Fibroblast of villous mesenchyme (primary cell): Measurements from ENCODE around the gene PROKR1. TPM values are rescaled to one million over a fixed set of nuclear protein-coding genes. Genes with fewer than 3 reads are reported as not detected.

Experiments
- DNase-seq: peaks from one replicate; pipeline ENCODE4 v3.0.0-alpha.2; 2010; ENCODE audit warnings: low read depth
- H3K4me3 ChIP-seq: 2 replicates; pipeline ENCODE4 v1.5.1; 2011; ENCODE audit warnings: low read depth, mild to moderate bottlenecking, low read length
- CTCF ChIP-seq: IDR thresholded peaks from 2 replicates; pipeline ENCODE4 v1.5.1; 2012; ENCODE audit warnings: low read depth, mild to moderate bottlenecking, low read length; ENCODE audit not compliant: insufficient read depth
- total RNA-seq: library from RNA; depleted of rRNA; stranded (reverse); fragments of >200 nt; gene quantifications from 2 replicates; pipeline ENCODE4 v1.2.3, GENCODE V29; 2012

Gene PROKR1
- total RNA-seq, 1 donor, result not detected

GRCh38 chr2:68696554-68696953, 53.2 kb downstream of the PROKR1 start:
- DNase-seq, result no peak
- no peak overlapping the region for H3K4me3 ChIP-seq
- TF ChIP-seq CTCF, result no peak

GRCh38 chr2:68698567-68699377, 55.4 kb downstream of the PROKR1 start:
- no peak overlapping the region for H3K4me3 ChIP-seq
- no peak for TF ChIP-seq CTCF
- DNase-seq, result no peak

GRCh38 chr2:68700560-68700959, 57.2 kb downstream of the PROKR1 start:
- no peak overlapping the region for H3K4me3 ChIP-seq
- no peak for TF ChIP-seq CTCF
- DNase-seq, result no peak

GRCh38 chr2:68706637-68707036, 63.3 kb downstream of the PROKR1 start:
- DNase-seq, result no peak
- TF ChIP-seq CTCF, result no peak
- H3K4me3 ChIP-seq, result no peak overlapping the region

Other genes with a start within 250 kb of the PROKR1 start
- 0.32 and 0.86 TPM in 2 replicates for gene FBXO48, start 176.3 kb upstream of the PROKR1 start, total RNA-seq
- 6.4 and 8.6 TPM in 2 replicates for gene APLF, start 176.0 kb upstream of the PROKR1 start, total RNA-seq
- gene ARHGAP25, start 91.2 kb downstream of the PROKR1 start, total RNA-seq, result 3.0 and 3.5 TPM in 2 replicates
- gene BMP10, start 227.8 kb downstream of the PROKR1 start, total RNA-seq, result not detected in 2 replicates